Right lobe of liver (tissue), 4 donors: Measurements from ENCODE around the gene PAGE2B.

Source experiments
- CTCF ChIP-seq, 4 donors: fragments of 200-600 bp in 3 of 4; fragments of 450-650 bp in 1 of 4; IDR thresholded peaks; one replicate each; pipeline versions ENCODE4 v1.5.1 to v1.8.0; 2016 to 2022; ENCODE audit warnings: antibody characterized with exemption in 4 of 4, mild to moderate bottlenecking in 2 of 4
- POLR2A ChIP-seq: fragments of 450-650 bp; IDR thresholded peaks from one replicate; pipeline ENCODE4 v1.6.1; 2017; ENCODE audit warnings: antibody characterized with exemption, mild to moderate bottlenecking
- donor health status: DM: no; HTN: no; CAD: no.
- donor health status: DM: no; HTN: no; CAD: no.
- donor health status: DM: no; HTN: yes; CAD: no.

GRCh38 chrX:55088795-55089489 is 14.1 kb downstream of the PAGE2B start, which contains the start of gene PAGE2:
- no peak for TF ChIP-seq CTCF (IDR thresholded peaks at IDR 0.05)
- TF ChIP-seq POLR2A, result no peak
